ENCODE results near the gene BPIFA2. TPM values are rescaled to one million over a fixed set of nuclear protein-coding genes. Genes with fewer than 3 reads are reported as not detected.

BPIFA2 gene
- polyA plus RNA-seq, 1 donor (not counting 4 experiments of a cell fraction or from before 2014, with no cell fraction given): not detected

DNA sequence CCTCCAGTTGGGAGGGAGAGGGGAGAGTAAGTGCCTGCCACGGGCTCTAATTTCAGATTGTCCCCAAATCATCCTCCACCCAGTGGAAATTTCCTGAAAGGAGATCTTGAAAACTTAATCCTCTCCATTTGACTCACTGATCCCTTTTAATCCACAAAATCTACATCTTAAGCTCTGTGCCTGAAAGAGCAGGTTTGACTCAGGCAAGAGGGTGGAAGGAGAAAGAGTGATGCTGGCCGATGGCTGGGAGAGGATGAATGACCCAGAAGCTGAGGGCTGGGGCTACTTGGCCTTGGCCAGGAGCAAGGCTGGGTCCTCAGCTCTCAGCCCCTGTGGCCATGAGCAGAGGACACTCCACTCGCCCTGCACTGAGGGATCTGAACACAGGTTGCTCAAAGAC lies 8.1 kb downstream of the BPIFA2 start:
- H3K36me3 ChIP-seq (ENCODE audit: control insufficient read depth in 2 of 2, extremely low read depth in 1 of 2, insufficient read depth in 2 of 2, low read length in 2 of 2): no peaks in the 10 kb centered on the region
- H3K79me2 ChIP-seq (ENCODE audit: control insufficient read depth, insufficient read depth, low read length): no peaks in the 10 kb centered on the region
- H3K9ac ChIP-seq (ENCODE audit: control insufficient read depth, extremely low read depth, insufficient read depth, low read length): no peak overlapping the region
- no peak for TF ChIP-seq EZH2 (IDR thresholded peaks at IDR 0.05; ENCODE audit: low read length)
- TF ChIP-seq, protein P1, sequence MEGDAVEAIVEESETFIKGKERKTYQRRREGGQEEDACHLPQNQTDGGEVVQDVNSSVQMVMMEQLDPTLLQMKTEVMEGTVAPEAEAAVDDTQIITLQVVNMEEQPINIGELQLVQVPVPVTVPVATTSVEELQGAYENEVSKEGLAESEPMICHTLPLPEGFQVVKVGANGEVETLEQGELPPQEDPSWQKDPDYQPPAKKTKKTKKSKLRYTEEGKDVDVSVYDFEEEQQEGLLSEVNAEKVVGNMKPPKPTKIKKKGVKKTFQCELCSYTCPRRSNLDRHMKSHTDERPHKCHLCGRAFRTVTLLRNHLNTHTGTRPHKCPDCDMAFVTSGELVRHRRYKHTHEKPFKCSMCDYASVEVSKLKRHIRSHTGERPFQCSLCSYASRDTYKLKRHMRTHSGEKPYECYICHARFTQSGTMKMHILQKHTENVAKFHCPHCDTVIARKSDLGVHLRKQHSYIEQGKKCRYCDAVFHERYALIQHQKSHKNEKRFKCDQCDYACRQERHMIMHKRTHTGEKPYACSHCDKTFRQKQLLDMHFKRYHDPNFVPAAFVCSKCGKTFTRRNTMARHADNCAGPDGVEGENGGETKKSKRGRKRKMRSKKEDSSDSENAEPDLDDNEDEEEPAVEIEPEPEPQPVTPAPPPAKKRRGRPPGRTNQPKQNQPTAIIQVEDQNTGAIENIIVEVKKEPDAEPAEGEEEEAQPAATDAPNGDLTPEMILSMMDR (optimal IDR thresholded peaks at IDR 0.05 in 1 of 3, IDR thresholded peaks at IDR 0.05 in 1 of 3, conservative IDR thresholded peaks at IDR 0.05 in 1 of 3; ENCODE audit: extremely low read depth in 1 of 3, insufficient read depth in 2 of 3, low read length in 3 of 3): no peak
- FAIRE-seq: no peak
- dilution Hi-C loops (cut with MboI; ENCODE audit: extremely low pct_ligation_motif_present, low sequenced_read_pairs): no loop called here
- no peak overlapping the region for H3K27ac ChIP-seq (ENCODE audit: control insufficient read depth, insufficient read depth, low read length)
- DNase-seq (ENCODE audit: low read depth, low spot score): no peak
- H4K20me1 ChIP-seq (ENCODE audit: control insufficient read depth, extremely low read depth, insufficient read depth, low read length): no peaks in the 10 kb centered on the region
- H3K27me3 ChIP-seq (ENCODE audit: control insufficient read depth, extremely low read depth, insufficient read depth, low read length): no peaks in the 10 kb centered on the region
- no peak overlapping the region for H2AFZ ChIP-seq (ENCODE audit: control insufficient read depth, low read length)
- no peak overlapping the region for H3K4me2 ChIP-seq (ENCODE audit: control insufficient read depth, extremely low read depth, insufficient read depth, low read depth, low read length)
- no peaks in the 10 kb centered on the region for H3K9me3 ChIP-seq (ENCODE audit: control insufficient read depth, low read depth, low read length)
- H3K4me1 ChIP-seq (ENCODE audit: control insufficient read depth, extremely low read depth, insufficient read depth, low read length): no peaks in the 10 kb centered on the region
- H3K4me3 ChIP-seq (ENCODE audit: control insufficient read depth in 2 of 3, extremely low read depth in 1 of 3, insufficient read depth in 2 of 3, low read depth in 1 of 3, low read length in 3 of 3): no peak overlapping the region
- no peaks in the 10 kb centered on the region for H3K9me1 ChIP-seq (ENCODE audit: control insufficient read depth, extremely low read depth, insufficient read depth, low read length)

DNA sequence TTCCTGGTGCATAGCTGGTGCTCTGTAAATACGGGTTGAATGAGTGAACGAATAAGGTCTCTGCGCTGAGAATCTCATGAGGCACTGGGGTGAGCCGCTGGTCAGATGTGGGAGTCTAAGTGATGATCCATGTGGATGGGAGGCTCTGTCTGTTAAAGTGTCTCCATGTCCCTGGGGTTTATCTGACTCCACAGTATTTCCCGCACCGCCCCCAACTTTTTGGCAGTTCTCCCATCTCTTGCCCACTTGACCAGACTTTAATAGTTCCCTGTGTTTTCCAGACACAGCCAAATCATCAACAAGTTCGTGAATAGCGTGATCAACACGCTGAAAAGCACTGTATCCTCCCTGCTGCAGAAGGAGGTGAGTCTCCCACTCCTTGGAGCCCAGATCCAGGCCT lies 9.9 kb downstream of the BPIFA2 start:
- Histone ChIP-seq H3K27ac (ENCODE audit: control insufficient read depth, insufficient read depth, low read length) (no peak overlapping the region), H2AFZ (ENCODE audit: control insufficient read depth, low read length) (no peak overlapping the region), H3K36me3 (ENCODE audit: control insufficient read depth in 2 of 2, extremely low read depth in 1 of 2, insufficient read depth in 2 of 2, low read length in 2 of 2) (no peaks in the 10 kb centered on the region), H3K9me1 (ENCODE audit: control insufficient read depth, extremely low read depth, insufficient read depth, low read length) (no peaks in the 10 kb centered on the region), H3K79me2 (ENCODE audit: control insufficient read depth, insufficient read depth, low read length) (no peaks in the 10 kb centered on the region), H4K20me1 (ENCODE audit: control insufficient read depth, extremely low read depth, insufficient read depth, low read length) (no peaks in the 10 kb centered on the region), H3K4me1 (ENCODE audit: control insufficient read depth, extremely low read depth, insufficient read depth, low read length) (no peaks in the 10 kb centered on the region), H3K4me2 (ENCODE audit: control insufficient read depth, extremely low read depth, insufficient read depth, low read depth, low read length) (no peak overlapping the region), H3K27me3 (ENCODE audit: control insufficient read depth, extremely low read depth, insufficient read depth, low read length) (no peaks in the 10 kb centered on the region), H3K9ac (ENCODE audit: control insufficient read depth, extremely low read depth, insufficient read depth, low read length) (no peak overlapping the region), H3K9me3 (ENCODE audit: control insufficient read depth, low read depth, low read length) (no peaks in the 10 kb centered on the region), H3K4me3 (ENCODE audit: control insufficient read depth in 2 of 3, extremely low read depth in 1 of 3, insufficient read depth in 2 of 3, low read depth in 1 of 3, low read length in 3 of 3) (no peak overlapping the region)
- DNase-seq (ENCODE audit: low read depth, low spot score): no peak
- TF ChIP-seq, protein P1 (optimal IDR thresholded peaks at IDR 0.05 in 1 of 3, IDR thresholded peaks at IDR 0.05 in 1 of 3, conservative IDR thresholded peaks at IDR 0.05 in 1 of 3; ENCODE audit: extremely low read depth in 1 of 3, insufficient read depth in 2 of 3, low read length in 3 of 3): no peak
- TF ChIP-seq EZH2 (IDR thresholded peaks at IDR 0.05; ENCODE audit: low read length): no peak
- no peak for FAIRE-seq
- dilution Hi-C loops (cut with MboI; ENCODE audit: extremely low pct_ligation_motif_present, low sequenced_read_pairs): no loop called here
